ENCODE measurements around the gene TBCD.

TBCD gene

GRCh38 chr17:82936768-82937171, 184.9 kb downstream of the TBCD start:
- H3K4me3 ChIP-seq (ENCODE audit: low read length), result no peak overlapping the region
- no peak for TF ChIP-seq ZNF274 (IDR thresholded peaks at IDR 0.05; ENCODE audit: low read depth, low read length)

GRCh38 chr17:82937411-82938371, 185.8 kb downstream of the TBCD start:
- H3K4me3 ChIP-seq (ENCODE audit: low read length), result no peak overlapping the region
- TF ChIP-seq ZNF274 (IDR thresholded peaks at IDR 0.05; ENCODE audit: low read depth, low read length), result no peak

GRCh38 chr17:82938486-82938872, 186.6 kb downstream of the TBCD start:
- no peak overlapping the region for H3K4me3 ChIP-seq (ENCODE audit: low read length)
- no peak for TF ChIP-seq ZNF274 (IDR thresholded peaks at IDR 0.05; ENCODE audit: low read depth, low read length)

GRCh38 chr17:82938873-82939620, 187.2 kb downstream of the TBCD start:
- TF ChIP-seq ZNF274 (IDR thresholded peaks at IDR 0.05; ENCODE audit: low read depth, low read length), result no peak
- no peak overlapping the region for H3K4me3 ChIP-seq (ENCODE audit: low read length)

GRCh38 chr17:82939621-82940135, 187.8 kb downstream of the TBCD start:
- TF ChIP-seq ZNF274 (IDR thresholded peaks at IDR 0.05; ENCODE audit: low read depth, low read length), result no peak
- H3K4me3 ChIP-seq (ENCODE audit: low read length), result no peak overlapping the region

GRCh38 chr17:82940226-82941020, 188.6 kb downstream of the TBCD start:
- no peak for TF ChIP-seq ZNF274 (IDR thresholded peaks at IDR 0.05; ENCODE audit: low read depth, low read length)
- no peak overlapping the region for H3K4me3 ChIP-seq (ENCODE audit: low read length)

- H3K4me3 ChIP-seq (ENCODE audit: low read length), result no peak overlapping the region
- TF ChIP-seq ZNF274 (IDR thresholded peaks at IDR 0.05; ENCODE audit: low read depth, low read length), result no peak
Measured at GRCh38 chr17:82941021-82942001, 189.4 kb downstream of the TBCD start.

GRCh38 chr17:82942166-82943130, 190.6 kb downstream of the TBCD start:
- TF ChIP-seq ZNF274 (IDR thresholded peaks at IDR 0.05; ENCODE audit: low read depth, low read length), result no peak

GRCh38 chr17:82943339-82943738, 191.5 kb downstream of the TBCD start:
- no peak for TF ChIP-seq ZNF274 (IDR thresholded peaks at IDR 0.05; ENCODE audit: low read depth, low read length)

More at GRCh38 chr17:82942166-82943130, 190.6 kb downstream of the TBCD start:
- no peak overlapping the region for H3K4me3 ChIP-seq (ENCODE audit: low read length)

GRCh38 chr17:82943751-82944150, 191.9 kb downstream of the TBCD start:
- no peak overlapping the region for H3K4me3 ChIP-seq (ENCODE audit: low read length)
- no peak for TF ChIP-seq ZNF274 (IDR thresholded peaks at IDR 0.05; ENCODE audit: low read depth, low read length)

More at GRCh38 chr17:82943339-82943738, 191.5 kb downstream of the TBCD start:
- H3K4me3 ChIP-seq (ENCODE audit: low read length), result no peak overlapping the region

- TF ChIP-seq ZNF274 (IDR thresholded peaks at IDR 0.05; ENCODE audit: low read depth, low read length), result no peak
- H3K4me3 ChIP-seq (ENCODE audit: low read length), result no peak overlapping the region
Measured at GRCh38 chr17:82944990-82945389, 193.1 kb downstream of the TBCD start.

GRCh38 chr17:82946081-82946480, 194.2 kb downstream of the TBCD start:
- TF ChIP-seq ZNF274 (IDR thresholded peaks at IDR 0.05; ENCODE audit: low read depth, low read length), result no peak
- H3K4me3 ChIP-seq (ENCODE audit: low read length), result no peak overlapping the region

Data from GM08714 (cell line).